Progenitor cell of endocrine pancreas (in vitro differentiated cells): ENCODE results near the gene MYH16. TPM values are rescaled to one million over a fixed set of nuclear protein-coding genes. Genes with fewer than 3 reads are reported as not detected.

Experiments used
- DNase-seq: peaks from one replicate; pipeline ENCODE4 v3.0.0; 2021; ENCODE audit warnings: low spot score; ENCODE audit not compliant: unreplicated experiment
- H3K27ac Mint-ChIP-seq: 2 replicates; pipeline ENCODE4 v1.8.0; 2021; ENCODE audit warnings: mild to moderate bottlenecking, moderate library complexity, mixed read lengths
- H3K27me3 Mint-ChIP-seq: 2 replicates; pipeline ENCODE4 v1.8.0; 2021; ENCODE audit warnings: mixed read lengths
- H3K36me3 Mint-ChIP-seq: 2 replicates; pipeline ENCODE4 v1.8.0; 2022; ENCODE audit warnings: mixed read lengths; ENCODE audit not compliant: insufficient read depth
- H3K4me1 Mint-ChIP-seq: 2 replicates; pipeline ENCODE4 v1.8.0; 2021; ENCODE audit warnings: low read depth, mixed read lengths
- H3K4me3 Mint-ChIP-seq: 2 replicates; pipeline ENCODE4 v1.8.0; 2021; ENCODE audit warnings: low read depth, mild to moderate bottlenecking, moderate library complexity, mixed read lengths
- H3K9me3 Mint-ChIP-seq: 2 replicates; pipeline ENCODE4 v1.8.0; 2021; ENCODE audit warnings: low read depth, mixed read lengths
- CTCF ChIP-seq: fragments of 200-600 bp; sonication (generic); IDR thresholded peaks from one replicate; pipeline ENCODE4 v1.5.0; 2021; ENCODE audit warnings: antibody characterized with exemption, mild to moderate bottlenecking; ENCODE audit not compliant: unreplicated experiment
- total RNA-seq: library from RNA; stranded (reverse); gene quantifications from 2 replicates; pipeline ENCODE4 v1.2.1, GENCODE V29; 2021

Gene MYH16
- total RNA-seq, 1 donor from 2014 or later, result not detected

GRCh38 chr7:99293650-99294049 lies 21.0 kb downstream of the MYH16 start:
- H3K36me3 Mint-ChIP-seq, result no peaks in the 10 kb centered on the region
- H3K4me1 Mint-ChIP-seq, result peaks cover 12% of the 10 kb centered on the region
- no peak for TF ChIP-seq CTCF
- H3K4me3 Mint-ChIP-seq, result no peak overlapping the region
- no peak for DNase-seq
- no peaks in the 10 kb centered on the region for H3K27me3 Mint-ChIP-seq
- H3K9me3 Mint-ChIP-seq, result no peaks in the 10 kb centered on the region
- no peak overlapping the region for H3K27ac Mint-ChIP-seq

- Mint-ChIP-seq H3K27ac (no peak overlapping the region), H3K4me3 (no peak overlapping the region), H3K27me3 (no peaks in the 10 kb centered on the region), H3K9me3 (no peaks in the 10 kb centered on the region), H3K4me1 (no peaks in the 10 kb centered on the region), H3K36me3 (no peaks in the 10 kb centered on the region)
- DNase-seq, result no peak
- TF ChIP-seq CTCF, result no peak
Observed at GRCh38 chr7:99296471-99296870, 23.8 kb downstream of the MYH16 start.

GRCh38 chr7:99301496-99301895 lies 28.9 kb downstream of the MYH16 start:
- H3K4me1 Mint-ChIP-seq, result no peaks in the 10 kb centered on the region
- no peaks in the 10 kb centered on the region for H3K27me3 Mint-ChIP-seq
- H3K9me3 Mint-ChIP-seq, result no peaks in the 10 kb centered on the region
- H3K4me3 Mint-ChIP-seq, result no peak overlapping the region
- no peak overlapping the region for H3K27ac Mint-ChIP-seq
- DNase-seq, result no peak
- TF ChIP-seq CTCF, result no peak
- H3K36me3 Mint-ChIP-seq, result no peaks in the 10 kb centered on the region

GRCh38 chr7:99305473-99306260 lies 33.0 kb downstream of the MYH16 start:
- Mint-ChIP-seq H3K9me3 (peaks cover 6% of the 10 kb centered on the region), H3K27me3 (no peaks in the 10 kb centered on the region), H3K27ac (no peak overlapping the region), H3K36me3 (peaks cover 3% of the 10 kb centered on the region), H3K4me1 (no peaks in the 10 kb centered on the region), H3K4me3 (no peak overlapping the region)
- no peak for TF ChIP-seq CTCF
- DNase-seq, result no peak

GRCh38 chr7:99308461-99309074 lies 35.9 kb downstream of the MYH16 start:
- peaks cover 3% of the 10 kb centered on the region for H3K36me3 Mint-ChIP-seq
- H3K4me3 Mint-ChIP-seq, result no peak overlapping the region
- TF ChIP-seq CTCF, result no peak
- H3K27me3 Mint-ChIP-seq, result no peaks in the 10 kb centered on the region
- no peak for DNase-seq
- H3K27ac Mint-ChIP-seq, result no peak overlapping the region
- H3K9me3 Mint-ChIP-seq, result peaks cover 6% of the 10 kb centered on the region
- H3K4me1 Mint-ChIP-seq, result no peaks in the 10 kb centered on the region
